NCI-H2107 (cell line): ENCODE measurements around the gene SETDB1.
A peak's percentile ranks its signal among the peaks of the same experiment; 100 is the strongest.

Experiments used
- DNase-seq: peaks from one replicate; lab custom pipeline; 2025; lab: John Stamatoyannopoulos, UW

The SETDB1 gene

GRCh38 chr1:151005729-151006319 is 79.7 kb downstream of the SETDB1 start:
- no peak for DNase-seq

DNA sequence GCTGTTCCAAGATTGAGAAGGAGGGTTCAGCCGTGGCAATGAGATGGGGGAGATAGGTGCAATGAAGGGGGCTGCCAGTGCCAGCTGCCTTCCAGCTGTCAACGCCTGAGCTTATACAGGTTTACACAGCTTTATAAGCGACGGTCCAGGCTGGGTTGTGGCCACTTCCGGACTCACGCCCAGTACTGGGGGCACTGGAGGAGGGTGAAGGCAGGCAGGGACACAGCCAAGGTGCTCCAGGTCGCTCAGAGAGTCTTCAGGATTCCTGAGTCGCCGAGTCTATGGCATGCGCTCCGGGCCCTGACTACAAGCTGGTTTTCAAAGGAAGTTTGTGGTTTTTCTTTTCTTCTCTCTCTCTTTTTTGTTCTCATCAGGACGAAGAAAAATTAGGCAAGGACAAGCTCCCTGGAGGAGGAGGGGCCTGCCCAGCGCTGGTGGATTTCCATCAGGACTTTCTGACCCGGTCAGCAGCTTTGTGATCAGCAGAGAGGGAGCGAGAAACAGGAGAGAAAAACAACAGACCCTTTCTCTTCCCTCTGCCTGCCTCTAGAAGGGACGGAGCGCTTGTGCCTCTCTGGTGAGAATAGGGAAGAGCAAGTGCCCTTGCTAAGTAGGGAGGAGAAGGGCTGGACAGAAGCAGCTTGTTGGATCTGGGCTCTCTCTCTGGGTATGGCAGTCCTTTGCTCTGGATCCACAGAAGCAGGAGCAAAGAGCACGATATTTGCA is 80.3 kb downstream of the SETDB1 start, which contains the start of gene MINDY1:
Gene MINDY1, minus strand, starts transcription at position 576 of the 726 bp plus-strand sequence. CDS start 4,285 bp downstream, outside the sequence.
- peak; percentile 61 for DNase-seq

- no peak for DNase-seq
These were observed 81.7 kb downstream of the SETDB1 start for GRCh38 chr1:151007853-151008243.

GRCh38 chr1:151008244-151009205 is 82.4 kb downstream of the SETDB1 start, which contains the start of gene PRUNE1:
TSS of gene PRUNE1 (plus strand) at chr1:151008449. CDS start at chr1:151008633, 184 bp downstream.
- DNase-seq: peak; percentile 98

DNA sequence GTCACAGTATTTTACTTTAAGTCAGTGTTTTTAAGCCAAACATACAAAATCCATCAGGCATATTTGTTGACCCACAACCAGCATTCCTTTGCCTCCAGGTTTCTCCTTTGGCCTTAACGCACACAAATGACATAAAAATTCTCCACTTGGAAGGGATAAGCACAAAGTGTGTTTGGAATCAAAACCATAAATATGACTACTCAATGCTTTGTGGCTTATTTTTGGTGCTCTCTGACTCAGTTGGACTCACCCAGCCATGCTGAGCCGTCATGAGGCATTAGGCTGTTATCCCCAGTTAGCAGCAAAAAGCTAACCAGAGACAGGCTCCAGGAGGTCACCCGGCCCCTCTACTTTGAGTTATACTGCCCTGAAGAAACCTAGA is 83.0 kb downstream of the SETDB1 start:
- DNase-seq: no peak

GRCh38 chr1:151009674-151010345 is 83.6 kb downstream of the SETDB1 start:
- no peak for DNase-seq

GRCh38 chr1:151010346-151010726 is 84.2 kb downstream of the SETDB1 start:
- DNase-seq: no peak

DNA sequence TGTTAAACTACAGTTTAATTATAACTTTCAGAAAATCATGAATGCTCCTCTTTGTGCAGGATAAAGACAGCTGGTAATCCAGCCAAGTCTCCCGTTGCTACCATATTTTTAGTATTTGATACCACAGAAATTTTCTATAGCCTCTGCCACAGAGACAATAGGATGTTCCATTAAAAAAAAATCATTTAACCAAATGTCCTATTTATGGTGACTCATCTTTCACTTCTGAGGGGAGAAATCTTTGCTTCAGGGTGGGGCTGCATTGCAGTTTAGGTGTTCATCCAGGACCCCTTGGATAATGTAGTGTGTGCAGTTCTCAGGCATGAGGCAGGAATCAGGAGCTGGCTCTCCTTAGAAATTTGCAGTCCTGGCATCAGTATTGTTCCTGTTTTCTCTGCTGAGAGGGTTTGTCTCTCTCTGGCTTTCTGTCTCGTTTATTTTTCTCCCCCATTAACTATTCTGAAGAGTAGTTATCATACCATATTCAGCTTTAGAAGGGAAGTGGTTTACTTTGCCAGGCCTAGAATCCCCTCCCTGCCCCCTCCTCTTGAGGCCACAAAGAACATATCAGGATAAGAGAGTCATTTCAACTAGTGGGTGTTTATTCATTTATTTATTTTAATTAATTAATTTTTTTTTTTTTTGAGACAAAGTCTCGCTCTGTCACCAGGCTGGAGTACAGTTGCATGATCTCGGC is 85.1 kb downstream of the SETDB1 start:
- DNase-seq: no peak

DNA sequence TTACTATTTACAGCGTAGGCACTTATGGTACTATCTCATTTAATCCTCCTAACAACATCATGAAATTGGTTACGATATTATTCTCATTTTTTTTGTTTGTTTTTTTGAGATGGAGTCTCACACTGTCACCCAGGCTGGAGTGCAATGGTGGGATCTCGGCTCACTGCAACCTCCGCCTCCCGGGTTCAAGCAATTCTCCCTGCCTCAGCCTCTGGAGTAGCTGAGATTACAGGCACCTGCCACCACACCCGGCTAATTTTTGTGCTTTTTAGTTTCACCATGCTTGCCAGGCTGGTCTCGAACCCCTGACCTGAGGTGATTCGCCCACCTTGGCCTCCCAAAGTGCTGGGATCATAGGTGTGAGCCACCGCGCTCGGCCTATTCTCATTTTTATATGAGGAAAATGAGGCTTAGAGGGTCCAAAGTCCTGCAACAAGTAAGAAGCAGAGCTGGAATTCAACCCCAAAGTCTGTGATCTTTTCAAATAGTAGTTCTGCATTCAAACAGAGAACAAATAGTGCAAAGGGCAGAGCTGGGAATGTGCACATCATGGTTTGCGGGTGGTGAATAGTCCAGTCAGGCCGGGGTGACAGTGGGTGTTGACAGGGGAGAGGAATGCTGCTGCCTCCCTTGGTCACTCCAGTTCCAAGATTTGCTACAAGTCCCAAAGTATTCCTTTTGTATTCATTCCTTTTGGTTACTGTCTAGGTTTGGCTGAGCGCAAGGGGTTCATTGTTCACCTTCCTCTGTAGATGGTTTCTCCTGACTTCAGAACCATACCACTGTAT is 86.7 kb downstream of the SETDB1 start:
- no peak for DNase-seq

DNA sequence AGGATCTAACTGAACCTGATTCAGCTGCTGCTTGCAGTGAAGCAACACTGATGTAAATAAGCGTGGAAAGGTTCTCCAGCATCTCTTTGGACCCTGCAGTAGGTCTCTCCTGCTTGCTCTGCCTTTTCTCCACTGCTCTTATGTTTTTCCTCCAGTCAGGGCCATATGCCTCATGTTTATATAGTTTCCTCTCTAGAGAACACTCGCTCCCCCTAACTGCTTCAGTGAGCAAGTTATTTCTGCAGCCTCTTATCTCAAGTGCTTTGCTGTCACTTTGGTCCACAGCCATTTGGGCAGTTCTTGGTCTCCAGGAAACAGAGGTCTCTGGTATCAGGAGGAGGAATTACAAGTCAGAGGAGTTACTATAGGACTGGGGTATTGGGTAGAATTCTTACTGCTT is 87.4 kb downstream of the SETDB1 start:
- DNase-seq: peak; percentile 16
